Measurements from ENCODE around the gene PACSIN2. TPM values are rescaled to one million over a fixed set of nuclear protein-coding genes. Genes with fewer than 3 reads are reported as not detected.

Gene PACSIN2
- total and polyA plus RNA-seq, 10 of the 15 experiments (the other 5 are each of a cell fraction or from before 2014, with no cell fraction given), result 0.93 to 78.7 (median 46.8) TPM

- TF ChIP-seq, protein P1, sequence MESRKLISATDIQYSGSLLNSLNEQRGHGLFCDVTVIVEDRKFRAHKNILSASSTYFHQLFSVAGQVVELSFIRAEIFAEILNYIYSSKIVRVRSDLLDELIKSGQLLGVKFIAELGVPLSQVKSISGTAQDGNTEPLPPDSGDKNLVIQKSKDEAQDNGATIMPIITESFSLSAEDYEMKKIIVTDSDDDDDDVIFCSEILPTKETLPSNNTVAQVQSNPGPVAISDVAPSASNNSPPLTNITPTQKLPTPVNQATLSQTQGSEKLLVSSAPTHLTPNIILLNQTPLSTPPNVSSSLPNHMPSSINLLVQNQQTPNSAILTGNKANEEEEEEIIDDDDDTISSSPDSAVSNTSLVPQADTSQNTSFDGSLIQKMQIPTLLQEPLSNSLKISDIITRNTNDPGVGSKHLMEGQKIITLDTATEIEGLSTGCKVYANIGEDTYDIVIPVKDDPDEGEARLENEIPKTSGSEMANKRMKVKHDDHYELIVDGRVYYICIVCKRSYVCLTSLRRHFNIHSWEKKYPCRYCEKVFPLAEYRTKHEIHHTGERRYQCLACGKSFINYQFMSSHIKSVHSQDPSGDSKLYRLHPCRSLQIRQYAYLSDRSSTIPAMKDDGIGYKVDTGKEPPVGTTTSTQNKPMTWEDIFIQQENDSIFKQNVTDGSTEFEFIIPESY (IDR thresholded peaks at IDR 0.05), result no peak
- TF ChIP-seq ESRRA (IDR thresholded peaks at IDR 0.05; ENCODE audit: low read length) (no peak), SMC3 (IDR thresholded peaks at IDR 0.05; ENCODE audit: borderline replicate concordance, low read length) (no peak), BMI1 (IDR thresholded peaks at IDR 0.05; ENCODE audit: borderline replicate concordance) (no peak), CBFB (IDR thresholded peaks at IDR 0.05; ENCODE audit: low read depth) (no peak), EGR1 (IDR thresholded peaks at IDR 0.05; ENCODE audit: borderline replicate concordance in 1 of 2, low read depth in 2 of 2, low read length in 2 of 2) (peak in 1 of 2 experiments; percentile 70; a peak in 1 of 3 replicates), MLLT1 (IDR thresholded peaks at IDR 0.05) (peak; percentile 13; the same call in 1 of the 2 replicates), KDM1A (IDR thresholded peaks at IDR 0.05; ENCODE audit: borderline replicate concordance) (no peak), BACH1 (IDR thresholded peaks at IDR 0.05; ENCODE audit: borderline replicate concordance) (peak; percentile 32; the same call in 1 of the 2 replicates), PKNOX1 (IDR thresholded peaks at IDR 0.05) (peak; percentile 33; the same call in 1 of the 2 replicates), EED (IDR thresholded peaks at IDR 0.05; ENCODE audit: low read depth) (0 out of 2 replicates have a peak, but pooled peaks have one; percentile 11), ETV6 (conservative IDR thresholded peaks at IDR 0.05 in 1 of 2, IDR thresholded peaks at IDR 0.05 in 1 of 2; ENCODE audit: borderline replicate concordance in 1 of 2, low read depth in 1 of 2) (no peak), TCF7 (IDR thresholded peaks at IDR 0.05; ENCODE audit: borderline replicate concordance) (no peak), JUNB (IDR thresholded peaks at IDR 0.05) (no peak), ZNF274 (IDR thresholded peaks at IDR 0.05; ENCODE audit: insufficient read depth, insufficient read length) (no peak), NFYB (IDR thresholded peaks at IDR 0.05; ENCODE audit: insufficient read depth, low read depth, low read length) (no peak), ZSCAN29 (IDR thresholded peaks at IDR 0.05) (0 out of 2 replicates have a peak, but pooled peaks have one; percentile 30), CREB1 (IDR thresholded peaks at IDR 0.05; ENCODE audit: low read depth) (peak; percentile 65; the same call in 1 of the 2 replicates), IKZF1 (conservative IDR thresholded peaks at IDR 0.05) (peak; percentile 61), HCFC1 (IDR thresholded peaks at IDR 0.05; ENCODE audit: low read length) (peak; percentile 15; the same call in 1 of the 2 replicates), RAD21 (IDR thresholded peaks at IDR 0.05; ENCODE audit: insufficient read depth, low read depth, low read length) (no peak), NR2F1 (conservative IDR thresholded peaks at IDR 0.05) (peak; percentile 26; the same call in 1 of the 2 replicates), CBX5 (IDR thresholded peaks at IDR 0.05; ENCODE audit: low read depth) (no peak), GABPA (IDR thresholded peaks at IDR 0.05; ENCODE audit: low read depth) (no peak), CEBPB (IDR thresholded peaks at IDR 0.05; ENCODE audit: borderline replicate concordance in 1 of 2, low read depth in 2 of 2, low read length in 2 of 2) (no peak)
These were observed 158.6 kb downstream of the PACSIN2 start (continued) for GRCh38 chr22:42856179-42856864.

Measured in GM12878 (cell line).